Karpas-422 (cell line): Measurements from ENCODE around the gene SMG9. TPM values are rescaled to one million over a fixed set of nuclear protein-coding genes. Genes with fewer than 3 reads are reported as not detected.

Source experiments
- DNase-seq: peaks from one replicate; pipeline ENCODE4 v3.0.0-alpha.2; 2015
- H2AFZ ChIP-seq: fragments of 200-600 bp; sonication (generic); 2 replicates; pipeline ENCODE4 v1.6.1; 2014; ENCODE audit warnings: antibody characterized with exemption, low read length, mixed read lengths
- H3K27ac ChIP-seq: fragments of 200-600 bp; sonication (generic); 2 replicates; pipeline ENCODE4 v1.5.1; 2014; ENCODE audit warnings: mild to moderate bottlenecking, low read length, moderate library complexity
- H3K27me3 ChIP-seq: fragments of 200-600 bp; sonication (generic); 2 replicates; pipeline ENCODE4 v1.6.1; 2014; ENCODE audit warnings: low read length, mixed read lengths
- H3K36me3 ChIP-seq: fragments of 200-600 bp; sonication (generic); 2 replicates; pipeline ENCODE4 v1.6.1; 2014; ENCODE audit warnings: low read length, mixed read lengths; ENCODE audit not compliant: insufficient read depth
- H3K4me1 ChIP-seq: fragments of 200-600 bp; sonication (generic); 2 replicates; pipeline ENCODE4 v1.6.1; 2014; ENCODE audit warnings: mild to moderate bottlenecking, low read length, mixed read lengths
- H3K4me2 ChIP-seq: fragments of 200-600 bp; sonication (generic); 2 replicates; pipeline ENCODE4 v1.6.1; 2014; ENCODE audit warnings: low read length, low read depth, mild to moderate bottlenecking; ENCODE audit not compliant: poor library complexity, severe bottlenecking
- H3K4me3 ChIP-seq: fragments of 200-600 bp; sonication (generic); 2 replicates; pipeline ENCODE4 v1.5.1; 2014; ENCODE audit warnings: mild to moderate bottlenecking, antibody characterized with exemption, low read length, mixed read lengths
- H3K79me2 ChIP-seq: fragments of 200-600 bp; sonication (generic); 2 replicates; pipeline ENCODE4 v1.6.1; 2014; ENCODE audit warnings: mild to moderate bottlenecking, low read length, mixed read lengths
- H3K9ac ChIP-seq: fragments of 200-600 bp; sonication (generic); 2 replicates; pipeline ENCODE4 v1.6.0; 2014; ENCODE audit warnings: low read length
- H3K9me2 ChIP-seq: fragments of 200-600 bp; sonication (generic), shearing (Covaris generic); replicated peaks from 2 replicates; pipeline ENCODE4 v1.6.0; 2014; ENCODE audit warnings: mild to moderate bottlenecking, low read length, moderate library complexity; ENCODE audit not compliant: insufficient read depth
- H3K9me3 ChIP-seq: fragments of 300-700, 200-600 bp; sonication (generic); 2 replicates; pipeline ENCODE4 v1.6.1; 2014; ENCODE audit warnings: low read length, mixed read lengths
- H4K20me1 ChIP-seq: fragments of 200-600 bp; sonication (generic); 2 replicates; pipeline ENCODE4 v1.6.1; 2014; ENCODE audit warnings: mild to moderate bottlenecking, antibody characterized with exemption, low read length, low read depth; ENCODE audit not compliant: insufficient read depth
- total RNA-seq: library from RNA; depleted of rRNA; stranded (reverse); fragments of >200 nt; shearing (Covaris generic); gene quantifications from 2 replicates; pipeline ENCODE4 v1.2.3, GENCODE V29; 2014; ENCODE audit warnings: low replicate concordance

Gene SMG9
- total RNA-seq, 1 experiment from 2014 or later = 11.0 TPM

DNA sequence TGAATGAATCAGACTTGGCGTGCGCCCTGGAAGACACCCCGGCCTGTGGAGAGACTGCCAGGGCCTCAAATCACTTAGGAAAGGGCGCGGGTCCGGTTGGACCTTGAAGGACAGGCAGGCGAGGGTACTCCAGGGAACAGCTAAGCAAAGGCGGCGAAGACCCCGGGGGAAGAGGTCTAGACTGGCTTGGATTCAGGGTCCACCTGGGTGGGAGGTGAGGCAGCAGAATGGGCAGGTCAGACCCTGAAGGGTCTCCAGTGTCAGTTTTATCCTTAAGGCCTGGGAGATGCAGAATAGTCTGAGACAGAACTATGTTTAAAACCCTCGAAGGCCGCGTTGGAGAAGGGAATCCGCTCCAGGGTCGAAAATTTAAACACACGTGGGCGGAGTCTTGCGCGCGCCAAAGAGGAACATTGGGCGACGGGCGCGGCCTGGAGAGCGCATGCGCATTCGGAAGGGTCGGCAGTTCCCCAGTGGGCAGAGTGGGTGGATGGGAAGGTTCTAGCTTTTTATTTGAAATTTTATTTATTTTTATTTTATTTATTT is 567 bp upstream of the SMG9 start:
- Histone ChIP-seq H2AFZ (no peak overlapping the region), H4K20me1 (no peaks in the 10 kb centered on the region), H3K79me2 (peaks cover 33% of the 10 kb centered on the region), H3K4me1 (peaks cover 31% of the 10 kb centered on the region), H3K9ac (peak overlapping the region; percentile 96), H3K9me2 (no peaks in the 10 kb centered on the region), H3K27me3 (no peaks in the 10 kb centered on the region), H3K9me3 (no peaks in the 10 kb centered on the region), H3K4me3 (peak overlapping the region; percentile 93), H3K27ac (peak overlapping the region; percentile 88), H3K4me2 (peak overlapping the region; percentile 96), H3K36me3 (peaks cover 6% of the 10 kb centered on the region)
- DNase-seq = peak; percentile 94

DNA sequence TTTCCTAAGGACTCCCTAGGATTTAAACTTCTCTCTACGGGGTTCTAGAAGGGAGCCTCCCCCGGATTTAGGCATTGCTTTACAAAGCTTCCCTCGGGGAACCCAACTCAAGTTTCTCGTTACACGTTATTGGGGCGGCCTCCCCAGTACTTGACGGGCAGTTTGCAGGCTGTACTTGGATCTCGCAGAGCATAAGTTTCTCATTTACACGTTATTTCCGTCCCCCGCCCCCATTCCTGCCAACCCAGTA is 584 bp downstream of the SMG9 start:
- Histone ChIP-seq H3K9me3 (no peaks in the 10 kb centered on the region), H4K20me1 (no peaks in the 10 kb centered on the region), H3K4me2 (peak overlapping the region; percentile 96), H2AFZ (peak overlapping the region; percentile 17; the same call in 1 of the 2 replicates), H3K36me3 (peaks cover 6% of the 10 kb centered on the region), H3K4me3 (peak overlapping the region; percentile 93), H3K27me3 (no peaks in the 10 kb centered on the region), H3K79me2 (peaks cover 33% of the 10 kb centered on the region), H3K9me2 (no peaks in the 10 kb centered on the region), H3K4me1 (peaks cover 35% of the 10 kb centered on the region), H3K27ac (peak overlapping the region; percentile 88), H3K9ac (peak overlapping the region; percentile 96)
- no peak for DNase-seq

DNA sequence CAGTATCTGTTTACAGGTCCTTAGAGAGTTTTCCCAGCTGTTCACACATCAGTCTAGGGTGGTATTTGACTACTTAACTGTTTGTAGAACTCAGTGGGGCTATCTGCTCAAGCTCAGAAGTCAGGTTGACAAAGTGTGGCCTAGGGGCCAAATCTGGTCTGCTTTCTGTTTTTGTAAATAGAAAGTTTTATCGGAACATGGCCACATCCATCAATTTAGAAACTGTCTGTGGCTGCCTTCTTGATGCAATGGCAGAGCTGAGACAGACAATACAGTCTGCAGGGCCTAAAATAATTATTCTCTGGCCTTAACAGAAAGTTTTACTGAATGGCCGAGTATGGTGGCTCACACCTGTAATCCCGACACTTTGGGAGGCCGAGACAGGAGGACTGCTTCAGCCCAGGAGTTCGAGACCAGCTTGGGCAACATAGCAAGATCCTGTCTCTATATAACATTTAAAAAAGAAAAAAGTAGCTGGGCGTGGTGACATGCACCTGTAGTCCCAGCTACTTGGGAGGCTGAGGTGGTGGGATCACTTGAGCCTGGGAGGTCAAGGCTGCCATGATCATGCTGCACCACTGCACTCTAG is 2.4 kb downstream of the SMG9 start:
- no peak overlapping the region for H3K27ac ChIP-seq
- H3K9me2 ChIP-seq = no peaks in the 10 kb centered on the region
- no peak overlapping the region for H3K4me3 ChIP-seq
- H4K20me1 ChIP-seq = no peaks in the 10 kb centered on the region
- H2AFZ ChIP-seq = no peak overlapping the region
- peaks cover 6% of the 10 kb centered on the region for H3K36me3 ChIP-seq
- H3K4me2 ChIP-seq = no peak overlapping the region
- no peak for DNase-seq
- H3K9ac ChIP-seq = no peak overlapping the region
- H3K27me3 ChIP-seq = no peaks in the 10 kb centered on the region
- H3K79me2 ChIP-seq = peaks cover 33% of the 10 kb centered on the region
- no peaks in the 10 kb centered on the region for H3K9me3 ChIP-seq
- H3K4me1 ChIP-seq = peaks cover 40% of the 10 kb centered on the region

DNA sequence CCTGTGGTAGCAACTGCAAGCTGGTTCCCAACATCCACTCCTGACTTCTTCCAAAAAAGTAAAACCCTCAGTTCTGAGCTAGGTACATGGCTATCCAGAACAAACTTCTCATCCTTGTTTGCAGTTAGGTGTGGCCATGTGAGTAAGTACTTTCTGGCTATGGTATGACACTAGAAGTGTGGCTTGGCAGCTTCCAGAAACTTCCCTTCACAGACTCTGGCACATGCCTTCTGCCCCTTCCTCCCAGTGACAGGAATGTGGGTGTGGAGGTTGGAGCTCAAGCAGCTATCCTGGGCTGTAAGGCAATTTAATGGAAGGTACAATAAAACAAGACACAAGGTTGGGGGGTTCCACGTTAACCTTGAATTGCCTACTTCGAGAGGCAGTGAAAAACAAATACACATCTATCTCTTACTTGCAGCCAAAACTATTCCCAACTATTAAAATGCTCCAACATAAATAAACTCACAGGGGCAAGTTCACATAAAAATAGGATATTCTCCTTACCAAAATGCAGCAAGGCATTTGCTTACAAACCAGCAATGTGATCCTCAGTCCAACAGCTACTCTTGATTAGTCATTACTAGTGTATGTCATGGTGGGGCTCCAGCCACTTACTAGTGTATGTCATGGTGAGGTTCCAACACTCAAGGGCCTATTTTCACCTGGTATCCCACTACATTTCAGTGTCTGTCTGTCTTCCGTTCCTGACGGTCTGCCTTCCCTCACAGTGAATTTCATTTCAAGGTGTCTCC is 3.1 kb downstream of the SMG9 start:
- peaks cover 40% of the 10 kb centered on the region for H3K4me1 ChIP-seq
- H3K4me3 ChIP-seq = no peak overlapping the region
- peaks cover 33% of the 10 kb centered on the region for H3K79me2 ChIP-seq
- no peaks in the 10 kb centered on the region for H3K9me2 ChIP-seq
- no peak overlapping the region for H3K9ac ChIP-seq
- DNase-seq = no peak
- H3K9me3 ChIP-seq = no peaks in the 10 kb centered on the region
- peaks cover 6% of the 10 kb centered on the region for H3K36me3 ChIP-seq
- H4K20me1 ChIP-seq = no peaks in the 10 kb centered on the region
- no peak overlapping the region for H3K27ac ChIP-seq
- H3K27me3 ChIP-seq = no peaks in the 10 kb centered on the region
- no peak overlapping the region for H3K4me2 ChIP-seq
- H2AFZ ChIP-seq = no peak overlapping the region

DNA sequence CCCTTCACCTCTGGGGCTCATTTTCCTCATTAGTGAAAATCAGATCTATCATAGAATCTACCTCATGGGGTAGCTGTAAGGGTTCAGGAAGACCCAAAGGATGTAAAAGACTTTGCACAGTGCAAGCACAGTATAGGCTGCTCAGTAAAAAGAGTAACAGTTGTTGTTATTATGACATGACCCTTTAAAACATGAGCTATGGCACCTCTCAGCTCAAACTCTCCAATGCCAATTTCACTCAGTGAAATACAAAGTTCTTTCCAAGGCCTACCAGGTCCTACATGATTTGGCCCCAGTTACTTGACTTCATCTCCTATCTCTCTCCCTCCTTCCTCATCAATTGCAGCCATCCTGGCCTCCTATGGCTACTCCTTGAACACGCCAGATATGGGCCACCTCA is 4.9 kb downstream of the SMG9 start:
- H3K9me3 ChIP-seq = no peaks in the 10 kb centered on the region
- H3K36me3 ChIP-seq = peaks cover 3% of the 10 kb centered on the region; the same call in 1 of the 2 replicates
- peaks cover 26% of the 10 kb centered on the region for H3K79me2 ChIP-seq
- no peaks in the 10 kb centered on the region for H3K27me3 ChIP-seq
- H2AFZ ChIP-seq = no peak overlapping the region
- no peak for DNase-seq
- no peak overlapping the region for H3K4me3 ChIP-seq
- no peaks in the 10 kb centered on the region for H4K20me1 ChIP-seq
- no peak overlapping the region for H3K27ac ChIP-seq
- peak overlapping the region; percentile 35; the same call in 1 of the 2 replicates for H3K9ac ChIP-seq
- H3K9me2 ChIP-seq = no peaks in the 10 kb centered on the region
- H3K4me2 ChIP-seq = no peak overlapping the region
- peaks cover 27% of the 10 kb centered on the region for H3K4me1 ChIP-seq

DNA sequence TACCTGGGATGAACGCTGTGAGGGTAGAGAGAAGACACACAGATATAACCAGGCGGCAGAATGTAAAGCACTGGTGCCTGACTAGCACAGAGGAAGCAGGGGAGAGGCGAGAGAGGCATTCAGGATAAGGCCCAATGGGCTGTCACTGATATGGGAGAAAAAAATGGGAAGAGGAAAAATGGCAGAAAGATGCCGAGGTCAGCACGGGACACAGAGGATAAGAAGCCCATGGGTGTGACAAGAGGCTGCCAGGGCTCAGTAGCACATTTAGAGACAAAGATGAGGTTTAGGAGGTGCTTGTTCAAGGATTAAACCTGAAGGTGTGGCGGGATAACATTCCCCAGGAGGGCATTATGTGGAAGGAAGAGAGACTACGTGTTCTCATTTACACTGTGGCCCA is 5.6 kb downstream of the SMG9 start:
- Histone ChIP-seq H3K4me1 (peaks cover 27% of the 10 kb centered on the region), H3K9me2 (no peaks in the 10 kb centered on the region), H3K79me2 (peaks cover 26% of the 10 kb centered on the region), H3K4me3 (no peak overlapping the region), H4K20me1 (no peaks in the 10 kb centered on the region), H2AFZ (no peak overlapping the region), H3K9me3 (no peaks in the 10 kb centered on the region), H3K9ac (peak overlapping the region; percentile 35; the same call in 1 of the 2 replicates), H3K36me3 (peaks cover 4% of the 10 kb centered on the region; the same call in 1 of the 2 replicates), H3K27ac (no peak overlapping the region), H3K4me2 (no peak overlapping the region), H3K27me3 (no peaks in the 10 kb centered on the region)
- no peak for DNase-seq

DNA sequence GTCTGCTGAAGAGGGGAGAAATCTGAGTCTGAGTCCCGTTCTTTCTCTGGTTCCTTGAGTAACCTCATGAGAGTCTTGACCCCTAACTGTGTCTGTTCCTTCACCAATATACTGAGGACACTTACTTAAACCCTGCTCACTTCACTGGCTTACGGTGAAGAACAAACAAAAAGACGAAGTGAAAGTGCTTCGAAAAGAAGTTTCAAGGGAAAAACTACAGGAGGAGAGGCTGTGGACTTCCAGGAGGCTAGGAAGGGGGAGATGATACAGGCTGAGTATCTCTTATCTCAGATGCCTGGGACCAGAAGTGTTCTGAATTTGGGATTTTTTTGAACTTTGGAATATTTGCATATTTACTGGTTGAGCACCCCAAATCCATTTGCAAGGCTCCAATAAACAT is 6.1 kb downstream of the SMG9 start:
- no peak for DNase-seq
- Histone ChIP-seq H3K36me3 (peaks cover 4% of the 10 kb centered on the region; the same call in 1 of the 2 replicates), H3K27me3 (no peaks in the 10 kb centered on the region), H3K9me2 (no peaks in the 10 kb centered on the region), H3K9me3 (no peaks in the 10 kb centered on the region), H3K4me3 (no peak overlapping the region), H3K9ac (0 out of 2 replicates have a peak overlapping the region, but pooled peaks have one; percentile 35), H2AFZ (no peak overlapping the region), H3K4me2 (no peak overlapping the region), H4K20me1 (no peaks in the 10 kb centered on the region), H3K27ac (no peak overlapping the region), H3K79me2 (peaks cover 21% of the 10 kb centered on the region), H3K4me1 (peaks cover 23% of the 10 kb centered on the region)

DNA sequence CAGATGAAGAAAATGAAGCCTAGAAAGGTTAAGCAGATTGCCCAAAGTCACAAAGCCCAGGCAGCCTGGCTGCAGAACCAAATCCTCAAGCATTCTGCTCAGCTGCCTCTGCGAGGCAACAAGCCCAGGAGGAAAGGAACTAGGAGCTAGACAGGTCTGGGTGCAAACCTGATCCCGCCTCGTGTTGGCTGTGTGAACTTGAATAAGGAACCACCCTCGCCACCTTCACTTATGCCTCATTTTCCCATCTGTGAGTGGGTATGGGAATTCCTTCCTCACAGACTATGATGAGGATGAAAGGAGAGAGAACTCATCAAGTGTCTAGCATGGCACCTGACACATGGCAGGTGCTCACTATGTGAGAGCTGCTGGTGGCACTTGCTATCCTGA is 6.6 kb downstream of the SMG9 start:
- Histone ChIP-seq H3K4me3 (no peak overlapping the region), H3K9me3 (no peaks in the 10 kb centered on the region), H3K4me1 (peaks cover 18% of the 10 kb centered on the region), H4K20me1 (no peaks in the 10 kb centered on the region), H3K9ac (no peak overlapping the region), H3K4me2 (no peak overlapping the region), H3K27ac (no peak overlapping the region), H3K27me3 (no peaks in the 10 kb centered on the region), H3K79me2 (peaks cover 16% of the 10 kb centered on the region), H2AFZ (no peak overlapping the region), H3K9me2 (no peaks in the 10 kb centered on the region), H3K36me3 (peaks cover 4% of the 10 kb centered on the region)
- DNase-seq = no peak
